Measurements from ENCODE around the gene RNU1-1. TPM values are rescaled to one million over a fixed set of nuclear protein-coding genes. Genes with fewer than 3 reads are reported as not detected.
"Not testable (repeated sequence)": the region's sequence is repeated elsewhere in the genome, so short reads cannot be mapped to it uniquely, and the experiment has no call there.

Gene RNU1-1
- polyA plus RNA-seq, 1 of the 3 experiments (the other 2 are of a cell fraction) = not detected

GRCh38 chr1:16545682-16546095 is 31.6 kb upstream of the RNU1-1 start:
- H4K20me1 ChIP-seq (ENCODE audit: insufficient read depth); H3K4me2 ChIP-seq; H2AFZ ChIP-seq (ENCODE audit: low read depth); DNase-seq; H3K4me1 ChIP-seq (ENCODE audit: control insufficient read depth in 1 of 2, insufficient read depth in 2 of 2, low read depth in 1 of 2, low read length in 1 of 2); H3K27me3 ChIP-seq (ENCODE audit: insufficient read depth); H3K27ac ChIP-seq (ENCODE audit: low read depth in 2 of 2, low read length in 1 of 2); CTCF ChIA-PET; H3K4me3 ChIP-seq (ENCODE audit: low read depth in 2 of 2, low read length in 1 of 2); H3K9me3 ChIP-seq; H3F3A ChIP-seq (replicated peaks; ENCODE audit: insufficient read depth); H3K9me2 ChIP-seq; H3K9ac ChIP-seq; H3K79me2 ChIP-seq (ENCODE audit: insufficient read depth); H3K36me3 ChIP-seq (replicated peaks in 1 of 2; ENCODE audit: control insufficient read depth in 1 of 2, insufficient read depth in 2 of 2, low read length in 1 of 2): not testable (repeated sequence)
- POLR2A ChIA-PET = interaction anchor here (0.6 kb wide), 1 partner anchor 75 kb away, joined by 3 read pairs; no protein-coding TSS in a partner anchor
- 16% methylated on average over 12 of the region's 16 CpGs for WGBS (ENCODE audit: low lambda C conversion rate)
- TF ChIP-seq FOSL2 (IDR thresholded peaks at IDR 0.05; ENCODE audit: borderline replicate concordance, low read depth) = peak; percentile 52; the same call in 1 of the 2 replicates
- peak; percentile 74 for TF ChIP-seq TEAD4 (IDR thresholded peaks at IDR 0.05; ENCODE audit: borderline replicate concordance, insufficient read depth)

GRCh38 chr1:16540421-16540893 is 26.4 kb upstream of the RNU1-1 start:
- H3K27ac ChIP-seq (ENCODE audit: low read depth in 2 of 2, low read length in 1 of 2); H3K4me3 ChIP-seq (ENCODE audit: low read depth in 2 of 2, low read length in 1 of 2); DNase-seq; H3F3A ChIP-seq (replicated peaks; ENCODE audit: insufficient read depth); H3K9ac ChIP-seq; H4K20me1 ChIP-seq (ENCODE audit: insufficient read depth); H3K4me2 ChIP-seq; H3K36me3 ChIP-seq (replicated peaks in 1 of 2; ENCODE audit: control insufficient read depth in 1 of 2, insufficient read depth in 2 of 2, low read length in 1 of 2); H3K27me3 ChIP-seq (ENCODE audit: insufficient read depth); H3K4me1 ChIP-seq (ENCODE audit: control insufficient read depth in 1 of 2, insufficient read depth in 2 of 2, low read depth in 1 of 2, low read length in 1 of 2); H3K79me2 ChIP-seq (ENCODE audit: insufficient read depth); CTCF ChIA-PET; POLR2A ChIA-PET; H3K9me3 ChIP-seq; H3K9me2 ChIP-seq; H2AFZ ChIP-seq (ENCODE audit: low read depth): not testable (repeated sequence)
- 23% methylated on average over 2 of the region's 2 CpGs for WGBS (ENCODE audit: low lambda C conversion rate)

- H3K4me2 ChIP-seq = not testable (repeated sequence)
Observed at GRCh38 chr1:16537528-16537927, 23.4 kb upstream of the RNU1-1 start.

GRCh38 chr1:16536796-16537195 is 22.7 kb upstream of the RNU1-1 start:
- H3K4me3 ChIP-seq (ENCODE audit: low read depth in 2 of 2, low read length in 1 of 2); H4K20me1 ChIP-seq (ENCODE audit: insufficient read depth); H2AFZ ChIP-seq (ENCODE audit: low read depth); DNase-seq; H3K4me1 ChIP-seq (ENCODE audit: control insufficient read depth in 1 of 2, insufficient read depth in 2 of 2, low read depth in 1 of 2, low read length in 1 of 2); H3K4me2 ChIP-seq; H3K79me2 ChIP-seq (ENCODE audit: insufficient read depth); H3K9me3 ChIP-seq; CTCF ChIA-PET; H3K27ac ChIP-seq (ENCODE audit: low read depth in 2 of 2, low read length in 1 of 2); H3K9ac ChIP-seq; H3F3A ChIP-seq (replicated peaks; ENCODE audit: insufficient read depth); H3K9me2 ChIP-seq; H3K27me3 ChIP-seq (ENCODE audit: insufficient read depth); POLR2A ChIA-PET; H3K36me3 ChIP-seq (replicated peaks in 1 of 2; ENCODE audit: control insufficient read depth in 1 of 2, insufficient read depth in 2 of 2, low read length in 1 of 2): not testable (repeated sequence)
- WGBS (ENCODE audit: low lambda C conversion rate) = 82% methylated on average over 15 of the region's 15 CpGs

More at GRCh38 chr1:16537528-16537927, 23.4 kb upstream of the RNU1-1 start:
- H3K9ac ChIP-seq; H3K27ac ChIP-seq (ENCODE audit: low read depth in 2 of 2, low read length in 1 of 2); H3K9me2 ChIP-seq; POLR2A ChIA-PET; H3K36me3 ChIP-seq (replicated peaks in 1 of 2; ENCODE audit: control insufficient read depth in 1 of 2, insufficient read depth in 2 of 2, low read length in 1 of 2); H3K9me3 ChIP-seq; H3K27me3 ChIP-seq (ENCODE audit: insufficient read depth); CTCF ChIA-PET; DNase-seq; H2AFZ ChIP-seq (ENCODE audit: low read depth); H3K4me1 ChIP-seq (ENCODE audit: control insufficient read depth in 1 of 2, insufficient read depth in 2 of 2, low read depth in 1 of 2, low read length in 1 of 2); H3K4me3 ChIP-seq (ENCODE audit: low read depth in 2 of 2, low read length in 1 of 2); H3F3A ChIP-seq (replicated peaks; ENCODE audit: insufficient read depth); H3K79me2 ChIP-seq (ENCODE audit: insufficient read depth); H4K20me1 ChIP-seq (ENCODE audit: insufficient read depth): not testable (repeated sequence)
- 62% methylated on average over 6 of the region's 6 CpGs for WGBS (ENCODE audit: low lambda C conversion rate)

GRCh38 chr1:16535898-16536297 is 21.8 kb upstream of the RNU1-1 start:
- H3K9ac ChIP-seq; H3K4me2 ChIP-seq; H3F3A ChIP-seq (replicated peaks; ENCODE audit: insufficient read depth); CTCF ChIA-PET; POLR2A ChIA-PET; H3K9me3 ChIP-seq; H2AFZ ChIP-seq (ENCODE audit: low read depth); DNase-seq; H3K9me2 ChIP-seq; H3K79me2 ChIP-seq (ENCODE audit: insufficient read depth); H3K4me3 ChIP-seq (ENCODE audit: low read depth in 2 of 2, low read length in 1 of 2); H3K27ac ChIP-seq (ENCODE audit: low read depth in 2 of 2, low read length in 1 of 2); H4K20me1 ChIP-seq (ENCODE audit: insufficient read depth); H3K4me1 ChIP-seq (ENCODE audit: control insufficient read depth in 1 of 2, insufficient read depth in 2 of 2, low read depth in 1 of 2, low read length in 1 of 2); H3K27me3 ChIP-seq (ENCODE audit: insufficient read depth); H3K36me3 ChIP-seq (replicated peaks in 1 of 2; ENCODE audit: control insufficient read depth in 1 of 2, insufficient read depth in 2 of 2, low read length in 1 of 2): not testable (repeated sequence)
- WGBS (ENCODE audit: low lambda C conversion rate) = 75% methylated on average over 19 of the region's 22 CpGs

- POLR2A ChIA-PET; H3K27me3 ChIP-seq (ENCODE audit: insufficient read depth); H3K9me3 ChIP-seq; H3K27ac ChIP-seq (ENCODE audit: low read depth in 2 of 2, low read length in 1 of 2); H4K20me1 ChIP-seq (ENCODE audit: insufficient read depth); H3K4me1 ChIP-seq (ENCODE audit: control insufficient read depth in 1 of 2, insufficient read depth in 2 of 2, low read depth in 1 of 2, low read length in 1 of 2); H3K9me2 ChIP-seq; DNase-seq; H2AFZ ChIP-seq (ENCODE audit: low read depth); H3K4me3 ChIP-seq (ENCODE audit: low read depth in 2 of 2, low read length in 1 of 2); CTCF ChIA-PET; H3K36me3 ChIP-seq (replicated peaks in 1 of 2; ENCODE audit: control insufficient read depth in 1 of 2, insufficient read depth in 2 of 2, low read length in 1 of 2); H3F3A ChIP-seq (replicated peaks; ENCODE audit: insufficient read depth); H3K79me2 ChIP-seq (ENCODE audit: insufficient read depth); H3K4me2 ChIP-seq; H3K9ac ChIP-seq: not testable (repeated sequence)
- WGBS (ENCODE audit: low lambda C conversion rate) = 84% methylated on average over 27 of the region's 34 CpGs
Observed at GRCh38 chr1:16535487-16535886, 21.4 kb upstream of the RNU1-1 start.
